DOHH2 (cell line): ENCODE results near the gene CFAP70.

Source experiments
- H3F3A ChIP-seq: fragments of 200-600 bp; sonication (generic), shearing (Covaris generic); 2 replicates; pipeline ENCODE4 v1.6.0; 2016; ENCODE audit warnings: antibody characterized with exemption, mild to moderate bottlenecking; ENCODE audit not compliant: control insufficient read depth, insufficient read depth
- H3K27ac ChIP-seq: fragments of 200-600 bp; sonication (generic); 2 replicates; pipeline ENCODE4 v1.5.1; 2014; ENCODE audit warnings: low read depth, mild to moderate bottlenecking, low read length, moderate library complexity
- H3K27me3 ChIP-seq: fragments of 200-600 bp; sonication (generic); 2 replicates; pipeline ENCODE4 v1.6.1; 2014; ENCODE audit warnings: mild to moderate bottlenecking, low read length, mixed read lengths; ENCODE audit not compliant: control insufficient read depth
- H3K36me3 ChIP-seq: fragments of 200-600 bp; sonication (generic); 2 replicates; pipeline ENCODE4 v1.6.1; 2014; ENCODE audit warnings: mild to moderate bottlenecking, low read length, moderate library complexity, mixed read lengths; ENCODE audit not compliant: control insufficient read depth
- H3K4me1 ChIP-seq: fragments of 200-600 bp; sonication (generic); 2 replicates; pipeline ENCODE4 v1.6.1; 2014; ENCODE audit warnings: mild to moderate bottlenecking, low read length, mixed read lengths; ENCODE audit not compliant: control insufficient read depth
- H3K4me2 ChIP-seq: fragments of 200-600 bp; sonication (generic); 2 replicates; pipeline ENCODE4 v1.6.0; 2014; ENCODE audit warnings: mild to moderate bottlenecking, low read length, moderate library complexity
- H3K4me3 ChIP-seq: fragments of 200-600 bp; sonication (generic); 2 replicates; pipeline ENCODE4 v1.5.1; 2014; ENCODE audit warnings: mild to moderate bottlenecking, low read length, mixed read lengths
- H3K79me2 ChIP-seq: fragments of 200-600 bp; sonication (generic); 2 replicates; pipeline ENCODE4 v1.6.1; 2014; ENCODE audit warnings: mild to moderate bottlenecking, low read length, mixed read lengths; ENCODE audit not compliant: control insufficient read depth
- H3K9me2 ChIP-seq: fragments of 200-600 bp; sonication (generic); replicated peaks from 2 replicates; pipeline ENCODE4 v1.6.1; 2014; ENCODE audit warnings: mild to moderate bottlenecking, low read length, mixed read lengths; ENCODE audit not compliant: control insufficient read depth
- H3K9me3 ChIP-seq: fragments of 200-600 bp; sonication (generic); 2 replicates; pipeline ENCODE4 v1.6.1; 2014; ENCODE audit warnings: antibody characterized with exemption, low read length, mixed read lengths; ENCODE audit not compliant: control insufficient read depth, insufficient read depth
- H4K20me1 ChIP-seq: fragments of 200-600 bp; sonication (generic); 2 replicates; pipeline ENCODE4 v1.6.0; 2014; ENCODE audit warnings: low read depth, mild to moderate bottlenecking, antibody characterized with exemption, low read length, moderate library complexity; ENCODE audit not compliant: control insufficient read depth, insufficient read depth
- CTCF ChIP-seq: fragments of 200-600 bp; sonication (generic); IDR thresholded peaks from one replicate; pipeline ENCODE4 v1.5.1; 2014; ENCODE audit warnings: antibody characterized with exemption, mild to moderate bottlenecking, low read depth, low read length; ENCODE audit not compliant: poor library complexity, severe bottlenecking
- EZH2phosphoT487 ChIP-seq: fragments of 200-600 bp; sonication (generic); IDR thresholded peaks from 2 replicates; pipeline ENCODE4 v1.6.1; 2017; ENCODE audit warnings: borderline replicate concordance, mild to moderate bottlenecking, antibody characterized with exemption, low read length, moderate library complexity, mixed read lengths

CFAP70 gene

GRCh38 chr10:73296946-73297345, 61.7 kb downstream of the CFAP70 start:
- Histone ChIP-seq H3K9me3 (no peaks in the 10 kb centered on the region), H3F3A (no peaks in the 10 kb centered on the region), H3K27ac (no peak overlapping the region), H3K9me2 (no peaks in the 10 kb centered on the region), H3K4me1 (no peaks in the 10 kb centered on the region), H3K36me3 (no peaks in the 10 kb centered on the region), H3K4me2 (no peak overlapping the region), H3K79me2 (no peaks in the 10 kb centered on the region), H3K4me3 (no peak overlapping the region), H3K27me3 (peaks cover 26% of the 10 kb centered on the region), H4K20me1 (no peaks in the 10 kb centered on the region)
- no peak for TF ChIP-seq EZH2phosphoT487
- TF ChIP-seq CTCF = no peak

- peaks cover 4% of the 10 kb centered on the region; the same call in 1 of the 2 replicates for H3K9me3 ChIP-seq
- no peaks in the 10 kb centered on the region for H3K79me2 ChIP-seq
- peaks cover 26% of the 10 kb centered on the region for H3K27me3 ChIP-seq
- H3K27ac ChIP-seq = no peak overlapping the region
- no peak overlapping the region for H3K4me2 ChIP-seq
- H3K9me2 ChIP-seq = no peaks in the 10 kb centered on the region
- H3K36me3 ChIP-seq = no peaks in the 10 kb centered on the region
- no peaks in the 10 kb centered on the region for H4K20me1 ChIP-seq
- TF ChIP-seq CTCF (no peak), EZH2phosphoT487 (no peak)
- H3F3A ChIP-seq = no peaks in the 10 kb centered on the region
- no peaks in the 10 kb centered on the region for H3K4me1 ChIP-seq
- no peak overlapping the region for H3K4me3 ChIP-seq
Observed at GRCh38 chr10:73293461-73293860, 65.2 kb downstream of the CFAP70 start.

- TF ChIP-seq EZH2phosphoT487 = no peak
- TF ChIP-seq CTCF = no peak
- no peak overlapping the region for H3K4me2 ChIP-seq
- no peaks in the 10 kb centered on the region for H3K4me1 ChIP-seq
- H3F3A ChIP-seq = no peaks in the 10 kb centered on the region
- peaks cover 12% of the 10 kb centered on the region for H3K27me3 ChIP-seq
- H3K36me3 ChIP-seq = no peaks in the 10 kb centered on the region
- no peak overlapping the region for H3K27ac ChIP-seq
- H3K9me3 ChIP-seq = peaks cover 4% of the 10 kb centered on the region; the same call in 1 of the 2 replicates
- no peaks in the 10 kb centered on the region for H3K79me2 ChIP-seq
- H3K4me3 ChIP-seq = no peak overlapping the region
- no peaks in the 10 kb centered on the region for H3K9me2 ChIP-seq
- no peaks in the 10 kb centered on the region for H4K20me1 ChIP-seq
Observed at GRCh38 chr10:73289958-73290357, 68.7 kb downstream of the CFAP70 start.

- Histone ChIP-seq H3K36me3 (no peaks in the 10 kb centered on the region), H3K4me3 (no peak overlapping the region), H3K9me3 (peaks cover 4% of the 10 kb centered on the region; the same call in 1 of the 2 replicates), H4K20me1 (no peaks in the 10 kb centered on the region), H3K9me2 (no peaks in the 10 kb centered on the region), H3K4me1 (no peaks in the 10 kb centered on the region), H3K4me2 (no peak overlapping the region), H3K27ac (no peak overlapping the region), H3F3A (no peaks in the 10 kb centered on the region), H3K27me3 (no peaks in the 10 kb centered on the region; the same call in 1 of the 2 replicates), H3K79me2 (no peaks in the 10 kb centered on the region)
- no peak for TF ChIP-seq CTCF
- no peak for TF ChIP-seq EZH2phosphoT487
Observed at GRCh38 chr10:73287441-73287840, 71.2 kb downstream of the CFAP70 start.
